Mesendoderm (in vitro differentiated cells): ENCODE data around the gene PCK1.

Experiments
- DNase-seq: peaks from one replicate; pipeline ENCODE4 v3.0.0; 2013
- H2AK5ac ChIP-seq: 2 replicates; pipeline ENCODE4 v1.6.1; 2013; ENCODE audit warnings: low read length, inconsistent platforms
- H2BK120ac ChIP-seq: 2 replicates; pipeline ENCODE4 v1.6.1; 2013; ENCODE audit warnings: low read depth, mild to moderate bottlenecking, low read length, moderate library complexity, mixed read lengths
- H2BK15ac ChIP-seq: replicated peaks from 2 replicates; pipeline ENCODE4 v1.6.1; 2013; ENCODE audit warnings: low read depth, mild to moderate bottlenecking, moderate library complexity
- H2BK5ac ChIP-seq: 2 replicates; pipeline ENCODE4 v1.6.1; 2013; ENCODE audit warnings: low read length, inconsistent platforms
- H3K18ac ChIP-seq: 2 replicates; pipeline ENCODE4 v1.6.1; 2013; ENCODE audit warnings: mild to moderate bottlenecking, low read length, mixed read lengths
- H3K23ac ChIP-seq: one replicate; pipeline ENCODE4 v1.6.1; 2013; ENCODE audit warnings: low read length
- H3K27ac ChIP-seq: 2 replicates; pipeline ENCODE4 v1.5.1; 2013; ENCODE audit warnings: low read depth, mild to moderate bottlenecking, inconsistent platforms, low read length, moderate library complexity
- H3K27me3 ChIP-seq: 2 replicates; pipeline ENCODE4 v1.6.1; 2013; ENCODE audit warnings: low read length, control low read depth, mild to moderate bottlenecking, inconsistent platforms; ENCODE audit not compliant: insufficient read depth, poor library complexity
- H3K36me3 ChIP-seq: 2 replicates; pipeline ENCODE4 v1.6.1; 2013; ENCODE audit warnings: low read length, inconsistent platforms; ENCODE audit not compliant: control insufficient read depth, insufficient read depth
- H3K4ac ChIP-seq: one replicate; pipeline ENCODE4 v1.6.1; 2013; ENCODE audit warnings: low read depth, mild to moderate bottlenecking, low read length, moderate library complexity
- H3K4me1 ChIP-seq: 2 replicates; pipeline ENCODE4 v1.6.1; 2013; ENCODE audit warnings: low read depth, low read length, inconsistent platforms; ENCODE audit not compliant: control insufficient read depth
- H3K4me2 ChIP-seq: 2 replicates; pipeline ENCODE4 v1.6.1; 2013; ENCODE audit warnings: low read length
- H3K4me3 ChIP-seq: 2 replicates; pipeline ENCODE4 v1.5.1; 2013; ENCODE audit warnings: mild to moderate bottlenecking, low read length
- H3K56ac ChIP-seq: one replicate; pipeline ENCODE4 v1.6.1; 2013; ENCODE audit warnings: low read length
- H3K79me1 ChIP-seq: 2 replicates; pipeline ENCODE4 v1.6.1; 2013; ENCODE audit warnings: low read length, inconsistent platforms
- H3K79me2 ChIP-seq: 2 replicates; pipeline ENCODE4 v1.6.1; 2013; ENCODE audit warnings: mild to moderate bottlenecking, low read length; ENCODE audit not compliant: control insufficient read depth, insufficient read depth
- H3K9ac ChIP-seq: 2 replicates; pipeline ENCODE4 v1.6.1; 2013; ENCODE audit warnings: low read length, inconsistent platforms
- H4K5ac ChIP-seq: one replicate; pipeline ENCODE4 v1.6.1; 2013; ENCODE audit warnings: low read length
- H4K8ac ChIP-seq: one replicate; pipeline ENCODE4 v1.6.1; 2013; ENCODE audit warnings: low read depth, mild to moderate bottlenecking, control low read depth, low read length, moderate library complexity
- WGBS: extraction: QIAGEN DNeasy Blood & Tissue Kit; methylation state at CpG from one replicate; pipeline ENCODE4 v1.1.7; 2013; ENCODE audit warnings: low lambda C conversion rate, missing lambda C conversion rate; ENCODE audit not compliant: insufficient coverage; ENCODE audit errors: extremely low coverage; 5-methylcytosine and 5-hydroxymethylcytosine counted together

PCK1 gene

GRCh38 chr20:57568088-57568896, 7.4 kb downstream of the PCK1 start:
- DNase-seq = no peak
- Histone ChIP-seq H3K4me2 (no peak overlapping the region), H2BK5ac (no peak overlapping the region), H3K4me1 (no peaks in the 10 kb centered on the region), H4K8ac (no peak overlapping the region), H3K9ac (no peak overlapping the region), H3K4me3 (no peak overlapping the region), H3K23ac (no peak overlapping the region), H3K18ac (no peak overlapping the region), H3K79me1 (no peaks in the 10 kb centered on the region), H4K5ac (no peak overlapping the region), H3K27me3 (no peaks in the 10 kb centered on the region), H2AK5ac (no peak overlapping the region), H3K27ac (no peak overlapping the region), H2BK15ac (no peak overlapping the region), H3K36me3 (no peaks in the 10 kb centered on the region), H2BK120ac (no peak overlapping the region), H3K79me2 (no peaks in the 10 kb centered on the region), H3K56ac (no peak overlapping the region), H3K4ac (no peak overlapping the region)
- WGBS = no CpG with 5 or more reads among the region's 13 CpGs

GRCh38 chr20:57568960-57569359, 8.1 kb downstream of the PCK1 start:
- Histone ChIP-seq H2AK5ac (no peak overlapping the region), H4K8ac (no peak overlapping the region), H3K27me3 (no peaks in the 10 kb centered on the region), H3K4me1 (no peaks in the 10 kb centered on the region), H3K4me3 (no peak overlapping the region), H3K9ac (no peak overlapping the region), H3K4me2 (no peak overlapping the region), H3K23ac (no peak overlapping the region), H2BK120ac (no peak overlapping the region), H3K79me2 (no peaks in the 10 kb centered on the region), H4K5ac (no peak overlapping the region), H3K27ac (no peak overlapping the region), H3K56ac (no peak overlapping the region), H3K36me3 (no peaks in the 10 kb centered on the region), H3K4ac (no peak overlapping the region), H2BK15ac (no peak overlapping the region), H3K18ac (no peak overlapping the region), H2BK5ac (no peak overlapping the region), H3K79me1 (no peaks in the 10 kb centered on the region)
- no peak for DNase-seq
- WGBS = no CpG with 5 or more reads among the region's 12 CpGs

GRCh38 chr20:57570145-57570850, 9.4 kb downstream of the PCK1 start:
- no peaks in the 10 kb centered on the region for H3K36me3 ChIP-seq
- no peak overlapping the region for H2BK5ac ChIP-seq
- no peak overlapping the region for H3K9ac ChIP-seq
- no peak overlapping the region for H2BK120ac ChIP-seq
- H3K4me3 ChIP-seq = no peak overlapping the region
- H4K5ac ChIP-seq = no peak overlapping the region
- no peak overlapping the region for H2AK5ac ChIP-seq
- no peak overlapping the region for H3K27ac ChIP-seq
- no peak overlapping the region for H3K18ac ChIP-seq
- no peaks in the 10 kb centered on the region for H3K27me3 ChIP-seq
- no CpG with 5 or more reads among the region's 20 CpGs for WGBS
- H4K8ac ChIP-seq = no peak overlapping the region
- no peak for DNase-seq
- H3K4ac ChIP-seq = no peak overlapping the region
- H3K4me1 ChIP-seq = no peaks in the 10 kb centered on the region
- no peak overlapping the region for H2BK15ac ChIP-seq
- H3K79me2 ChIP-seq = no peaks in the 10 kb centered on the region
- no peak overlapping the region for H3K23ac ChIP-seq
- no peak overlapping the region for H3K56ac ChIP-seq
- no peak overlapping the region for H3K4me2 ChIP-seq
- H3K79me1 ChIP-seq = no peaks in the 10 kb centered on the region

- no peak overlapping the region for H3K4me2 ChIP-seq
- no peaks in the 10 kb centered on the region for H3K36me3 ChIP-seq
- H3K9ac ChIP-seq = no peak overlapping the region
- H3K27me3 ChIP-seq = no peaks in the 10 kb centered on the region
- H3K79me2 ChIP-seq = no peaks in the 10 kb centered on the region
- no peak overlapping the region for H2AK5ac ChIP-seq
- H3K23ac ChIP-seq = no peak overlapping the region
- no peak for DNase-seq
- H2BK5ac ChIP-seq = no peak overlapping the region
- H4K5ac ChIP-seq = no peak overlapping the region
- H3K4me3 ChIP-seq = no peak overlapping the region
- no peaks in the 10 kb centered on the region for H3K79me1 ChIP-seq
- no peak overlapping the region for H3K27ac ChIP-seq
- H3K18ac ChIP-seq = no peak overlapping the region
- H2BK120ac ChIP-seq = no peak overlapping the region
- no peak overlapping the region for H4K8ac ChIP-seq
- no peak overlapping the region for H2BK15ac ChIP-seq
- no peak overlapping the region for H3K56ac ChIP-seq
- no peak overlapping the region for H3K4ac ChIP-seq
- no CpG with 5 or more reads among the region's 8 CpGs for WGBS
- H3K4me1 ChIP-seq = no peaks in the 10 kb centered on the region
Observed at GRCh38 chr20:57570920-57571319, 10.0 kb downstream of the PCK1 start.

- Histone ChIP-seq H3K4me3 (no peak overlapping the region), H4K5ac (no peak overlapping the region), H3K23ac (no peak overlapping the region), H3K9ac (no peak overlapping the region), H3K36me3 (no peaks in the 10 kb centered on the region), H2AK5ac (no peak overlapping the region), H3K4ac (no peak overlapping the region), H2BK15ac (no peak overlapping the region), H3K4me2 (no peak overlapping the region), H2BK5ac (no peak overlapping the region), H4K8ac (no peak overlapping the region), H3K27ac (no peak overlapping the region), H3K56ac (no peak overlapping the region), H3K79me2 (no peaks in the 10 kb centered on the region), H3K79me1 (no peaks in the 10 kb centered on the region), H3K4me1 (no peaks in the 10 kb centered on the region), H3K27me3 (no peaks in the 10 kb centered on the region), H3K18ac (no peak overlapping the region), H2BK120ac (no peak overlapping the region)
- no peak for DNase-seq
- WGBS = no CpG with 5 or more reads among the region's 3 CpGs
Observed at GRCh38 chr20:57571782-57572416, 11.0 kb downstream of the PCK1 start.
